ENCODE data around the gene DENND6B. TPM values are rescaled to one million over a fixed set of nuclear protein-coding genes. Genes with fewer than 3 reads are reported as not detected.

Gene DENND6B
- total and polyA plus RNA-seq, 2 donors (not counting 1 experiment from before 2014, with no cell fraction given), result 2.8 to 10.3 TPM

GRCh38 chr22:50318698-50319411 lies 8.0 kb downstream of the DENND6B start:
- intact Hi-C loops (cut with micrococcal nuclease), result no loop called here
- no peaks in the 10 kb centered on the region for H3K36me3 ChIP-seq (replicated peaks in 1 of 2; ENCODE audit: control extremely low read depth in 1 of 2, control insufficient read depth in 1 of 2, extremely low read depth in 1 of 2, insufficient read depth in 2 of 2, low read length in 1 of 2)
- no peaks in the 10 kb centered on the region for H3K27me3 Mint-ChIP-seq
- ChIA-PET CTCF (interaction anchor here (0.6 to 5.1 kb wide), 2 partner anchors 8 to 11 kb away, joined by 4 to 37 read pairs; partner anchors contain the start of gene DENND6B), POLR2A (interaction anchor here (1.2 to 7.0 kb wide), 2 partner anchors 9 to 16 kb away, joined by 3 to 61 read pairs; no protein-coding TSS in a partner anchor)
- H4K20me1 ChIP-seq (ENCODE audit: control insufficient read depth, insufficient read depth, low read length, poor library complexity, severe bottlenecking), result no peaks in the 10 kb centered on the region
- no peak for ATAC-seq (ENCODE audit: low read depth)
- H3K4me3 ChIP-seq (ENCODE audit: control extremely low read depth in 1 of 5, extremely low read depth in 1 of 5, insufficient read depth in 1 of 5, low read depth in 2 of 5, low read length in 4 of 5), result no peak overlapping the region
- TF ChIP-seq CTCF (IDR thresholded peaks at IDR 0.05) (no peak), EZH2 (IDR thresholded peaks at IDR 0.05; ENCODE audit: borderline replicate concordance, insufficient read depth, low read depth, low read length, poor library complexity, severe bottlenecking) (no peak)
- peaks cover 16 to 29% of the 10 kb centered on the region in 2 donors for H3K4me1 ChIP-seq (ENCODE audit: control insufficient read depth in 2 of 2, insufficient read depth in 2 of 2, low read length in 2 of 2)
- H3K9me3 ChIP-seq (ENCODE audit: control extremely low read depth in 1 of 3, control insufficient read depth in 2 of 3, insufficient read depth in 1 of 3, low read length in 2 of 3), result no peaks in the 10 kb centered on the region
- H3K79me2 ChIP-seq (ENCODE audit: control insufficient read depth, insufficient read depth, low read length), result no peaks in the 10 kb centered on the region
- H3K4me1 Mint-ChIP-seq, result peaks cover 40% of the 10 kb centered on the region
- DNase-seq, result no peak
- no peaks in the 10 kb centered on the region for H3K9me3 Mint-ChIP-seq (ENCODE audit: insufficient read depth)
- whole genome bisulfite sequencing (ENCODE audit: insufficient coverage), result 66% methylated on average over 21 of the region's 21 CpGs
- H3K27me3 ChIP-seq (replicated peaks in 1 of 4; ENCODE audit: control extremely low read depth in 1 of 4, control insufficient read depth in 3 of 4, insufficient read depth in 4 of 4, low read length in 3 of 4), result no peaks in the 10 kb centered on the region
- no peak overlapping the region for H2AFZ ChIP-seq (ENCODE audit: insufficient read depth, low read depth, low read length, poor library complexity, severe bottlenecking)
- H3K27ac ChIP-seq (ENCODE audit: low read length in 2 of 2), result no peak overlapping the region
- no peak overlapping the region for H3K4me3 Mint-ChIP-seq
- no peak overlapping the region for H3K9ac ChIP-seq (ENCODE audit: low read length)
- H3K27ac Mint-ChIP-seq, result peak overlapping the region; percentile 50
- H3K4me2 ChIP-seq (replicated peaks; ENCODE audit: low read depth, low read length, poor library complexity, severe bottlenecking), result no peak overlapping the region

GRCh38 chr22:50318356-50318697 lies 8.5 kb downstream of the DENND6B start:
- H3K27me3 Mint-ChIP-seq, result no peaks in the 10 kb centered on the region
- H3K27ac Mint-ChIP-seq, result peak overlapping the region; percentile 37
- H3K4me3 Mint-ChIP-seq, result no peak overlapping the region
- H2AFZ ChIP-seq (ENCODE audit: insufficient read depth, low read depth, low read length, poor library complexity, severe bottlenecking), result no peak overlapping the region
- peaks cover 20 to 34% of the 10 kb centered on the region in 2 donors for H3K4me1 ChIP-seq (ENCODE audit: control insufficient read depth in 2 of 2, insufficient read depth in 2 of 2, low read length in 2 of 2)
- no peak overlapping the region for H3K9ac ChIP-seq (ENCODE audit: low read length)
- H3K27me3 ChIP-seq (replicated peaks in 1 of 4; ENCODE audit: control extremely low read depth in 1 of 4, control insufficient read depth in 3 of 4, insufficient read depth in 4 of 4, low read length in 3 of 4), result no peaks in the 10 kb centered on the region
- TF ChIP-seq CTCF (IDR thresholded peaks at IDR 0.05) (no peak), EZH2 (IDR thresholded peaks at IDR 0.05; ENCODE audit: borderline replicate concordance, insufficient read depth, low read depth, low read length, poor library complexity, severe bottlenecking) (no peak)
- H3K27ac ChIP-seq (ENCODE audit: low read length in 2 of 2), result no peak overlapping the region
- no peaks in the 10 kb centered on the region for H3K36me3 ChIP-seq (replicated peaks in 1 of 2; ENCODE audit: control extremely low read depth in 1 of 2, control insufficient read depth in 1 of 2, extremely low read depth in 1 of 2, insufficient read depth in 2 of 2, low read length in 1 of 2)
- H3K4me3 ChIP-seq (ENCODE audit: control extremely low read depth in 1 of 5, extremely low read depth in 1 of 5, insufficient read depth in 1 of 5, low read depth in 2 of 5, low read length in 4 of 5), result no peak overlapping the region
- 78% methylated on average over 6 of the region's 7 CpGs for WGBS (ENCODE audit: insufficient coverage)
- H3K79me2 ChIP-seq (ENCODE audit: control insufficient read depth, insufficient read depth, low read length), result no peaks in the 10 kb centered on the region
- ChIA-PET CTCF (interaction anchor here (5.1 kb wide), 1 partner anchor 9 kb away, joined by 37 read pairs; the partner anchor contains the start of gene DENND6B), POLR2A (interaction anchor here (7.0 kb wide), 1 partner anchor 15 kb away, joined by 61 read pairs; no protein-coding TSS in a partner anchor)
- H3K9me3 ChIP-seq (ENCODE audit: control extremely low read depth in 1 of 3, control insufficient read depth in 2 of 3, insufficient read depth in 1 of 3, low read length in 2 of 3), result no peaks in the 10 kb centered on the region
- ATAC-seq (ENCODE audit: low read depth), result no peak
- H3K4me1 Mint-ChIP-seq, result peaks cover 44% of the 10 kb centered on the region
- intact Hi-C loops (cut with micrococcal nuclease), result no loop called here
- H3K4me2 ChIP-seq (replicated peaks; ENCODE audit: low read depth, low read length, poor library complexity, severe bottlenecking), result no peak overlapping the region
- DNase-seq, result no peak
- no peaks in the 10 kb centered on the region for H4K20me1 ChIP-seq (ENCODE audit: control insufficient read depth, insufficient read depth, low read length, poor library complexity, severe bottlenecking)
- no peaks in the 10 kb centered on the region for H3K9me3 Mint-ChIP-seq (ENCODE audit: insufficient read depth)
